GM12878 (cell line): ENCODE results near the gene UHRF2. TPM values are rescaled to one million over a fixed set of nuclear protein-coding genes. Genes with fewer than 3 reads are reported as not detected.

Source experiments
- ATAC-seq: fragments of 200-7000 bp; cut with Tn5 transposase; 3 replicates; pipeline ENCODE4 v1.9.1; 2020; ENCODE audit warnings: mild to moderate bottlenecking, moderate library complexity
- BruUV-seq: library from RNA; stranded (reverse); fragments of 400-500 nt; replicated peaks from 2 replicates; lab custom pipeline; 2021; lab: Mats Ljungman, UMichigan
- CTCF ChIA-PET: fragments of 300-600 bp; sonication (Branson Sonifier 250); formaldehyde crosslinking; extraction: SDS; loops from one replicate; lab custom pipeline; 2021; ENCODE audit warnings: inconsistent platforms; lab: Yijun Ruan, JAX
- POLR2A ChIA-PET: fragments of 350-600 bp; formaldehyde crosslinking; extraction: SDS; loops from one replicate; lab custom pipeline; 2021; ENCODE audit warnings: inconsistent platforms; lab: Charles Lee
- RAD21 ChIA-PET: fragments of 300-600 bp; sonication (Branson Sonifier 250); formaldehyde crosslinking; loops from one replicate; lab custom pipeline; 2023; ENCODE audit warnings: antibody characterized with exemption; ENCODE audit not compliant: unreplicated experiment; lab: Charles Lee
- SMC1A ChIA-PET: fragments of 300-600 bp; sonication (Branson Sonifier 250); formaldehyde crosslinking; loops from one replicate; lab custom pipeline; 2023; ENCODE audit not compliant: unreplicated experiment, uncharacterized antibody; lab: Charles Lee
- DNase-seq: peaks from one replicate; pipeline ENCODE4 v3.0.0-alpha.2; 2011; ENCODE audit warnings: low read depth, low spot score
- FAIRE-seq: peaks from 3 replicates; lab custom pipeline; 2011; peaks lifted over from hg19 to GRCh38; lab: Jason Lieb, UNC
- H2AFZ ChIP-seq: 2 replicates; pipeline ENCODE4 v1.6.0; 2011; ENCODE audit warnings: low read depth, low read length, control low read depth; ENCODE audit not compliant: control insufficient read depth
- H3K27ac ChIP-seq: 2 replicates; pipeline ENCODE4 v1.5.1; 2011; ENCODE audit warnings: control low read depth; ENCODE audit not compliant: control insufficient read depth, insufficient read depth
- H3K27me3 ChIP-seq, 2 experiments: replicated peaks in 1 of 2; 2 replicates each; pipeline versions ENCODE4 v1.6.0 to v1.6.1; 2011; ENCODE audit warnings: low read length in 1 of 2; ENCODE audit not compliant: control insufficient read depth in 2 of 2, insufficient read depth in 2 of 2
- H3K36me3 ChIP-seq, 2 experiments: 2 replicates each; pipeline ENCODE4 v1.5.1; 2011; ENCODE audit warnings: low read length in 1 of 2; ENCODE audit not compliant: control insufficient read depth in 2 of 2, insufficient read depth in 2 of 2
- H3K4me1 ChIP-seq: 2 replicates; pipeline ENCODE4 v1.6.1; 2011; ENCODE audit warnings: mild to moderate bottlenecking, low read length, moderate library complexity, mixed read lengths; ENCODE audit not compliant: control insufficient read depth, insufficient read depth
- H3K4me2 ChIP-seq: 2 replicates; pipeline ENCODE4 v1.6.0; 2011; ENCODE audit warnings: control low read depth; ENCODE audit not compliant: control insufficient read depth, insufficient read depth
- H3K4me3 ChIP-seq: fragments of 200-600 bp; sonication (generic); 2 replicates; pipeline ENCODE4 v1.5.1; 2016
- H3K79me2 ChIP-seq: 2 replicates; pipeline ENCODE4 v1.6.0; 2011; ENCODE audit warnings: low read length; ENCODE audit not compliant: control insufficient read depth, insufficient read depth
- H3K9ac ChIP-seq: 2 replicates; pipeline ENCODE4 v1.8.0; 2011; ENCODE audit warnings: low read length, control low read depth, mixed read lengths; ENCODE audit not compliant: control insufficient read depth, insufficient read depth
- H3K9me3 ChIP-seq: replicated peaks from 3 replicates; pipeline ENCODE4 v1.5.1; 2011; ENCODE audit warnings: mild to moderate bottlenecking, low read length; ENCODE audit not compliant: control insufficient read depth, insufficient read depth
- H4K20me1 ChIP-seq: 2 replicates; pipeline ENCODE4 v1.6.0; 2011; ENCODE audit not compliant: control insufficient read depth, insufficient read depth
- ATF7 ChIP-seq: fragments of 450-650 bp; IDR thresholded peaks from 2 replicates; pipeline ENCODE4 v1.6.1; 2016; ENCODE audit warnings: low read depth, mild to moderate bottlenecking
- MYC ChIP-seq: IDR thresholded peaks from 2 replicates; pipeline ENCODE4 v1.6.1; 2011; ENCODE audit warnings: mild to moderate bottlenecking, low read length, moderate library complexity, inconsistent platforms; ENCODE audit not compliant: insufficient read depth, insufficient replicate concordance, insufficient read length, severe bottlenecking
- RELA ChIP-seq: fragments of 450-650 bp; IDR thresholded peaks from 2 replicates; pipeline ENCODE4 v1.8.0; 2014; ENCODE audit warnings: borderline replicate concordance; ENCODE audit not compliant: partially characterized antibody
- SIX5 ChIP-seq: IDR thresholded peaks from 2 replicates; pipeline ENCODE4 v1.6.1; 2011; ENCODE audit warnings: mild to moderate bottlenecking, low read depth, low read length, moderate library complexity; ENCODE audit not compliant: severe bottlenecking
- SP1 ChIP-seq: IDR thresholded peaks from one replicate; pipeline ENCODE4 v1.6.1; 2011; ENCODE audit warnings: low read depth, low read length
- TCF12 ChIP-seq: IDR thresholded peaks from 2 replicates; pipeline ENCODE4 v1.6.1; 2011; ENCODE audit warnings: low read depth, mild to moderate bottlenecking, low read length
- YBX1 ChIP-seq: fragments of 450-650 bp; IDR thresholded peaks from 2 replicates; pipeline ENCODE4 v1.6.1; 2016; ENCODE audit warnings: antibody characterized with exemption
- ZNF217 ChIP-seq: fragments of 450-650 bp; IDR thresholded peaks from 2 replicates; pipeline ENCODE4 v1.6.1; 2017; ENCODE audit warnings: antibody characterized with exemption, mild to moderate bottlenecking
- WGBS: methylation state at CpG from one replicate; pipeline ENCODE4 v1.1.6; 2016; ENCODE audit warnings: low lambda C conversion rate; ENCODE audit not compliant: insufficient replicate concordance, insufficient coverage; ENCODE audit errors: missing lambda C conversion rate; 5-methylcytosine and 5-hydroxymethylcytosine counted together
- in situ Hi-C: fragments of 300-500 bp; cut with MboI; formaldehyde crosslinking; loops from 9 replicates; pipeline ENCODE4 v1.14.3; 2018; ENCODE audit warnings: mixed read lengths
- intact Hi-C: fragments of 100-400 bp; cut with micrococcal nuclease; formaldehyde crosslinking; loops from one replicate; pipeline ENCODE4 v1.14.2; 2022; ENCODE audit not compliant: unreplicated experiment
- polyA plus RNA-seq, 11 experiments: library from polyadenylated mRNA; depleted of rRNA in 4 of 11; unstranded in 6 of 11; stranded (reverse) in 5 of 11; fragments of >200 nt; fragmentation: Nextera tagmentation in 4 of 11; fragmentation: Illumina TruSeq in 1 of 11; extraction: Ambion mirVana in 4 of 11; extraction: Trizol in 1 of 11; gene quantifications; 1 replicate in 1 of 11; 2 replicates in 10 of 11; pipeline versions ENCODE4 v1.2.1 to v1.2.3, GENCODE V29; 2011 to 2016; ENCODE audit warnings: inconsistent platforms in 2 of 11, missing spikeins in 2 of 11, low read depth in 1 of 11
- total RNA-seq, 4 experiments: library from RNA; depleted of rRNA in 3 of 4; stranded (reverse); fragments of >200 nt in 3 of 4; fragmentation: Illumina TruSeq in 1 of 4; extraction: Trizol in 1 of 4; gene quantifications; 2 replicates each; pipeline versions ENCODE4 v1.2.1 to v1.2.3, GENCODE V29; 2013 to 2021

UHRF2 gene
- total and polyA plus RNA-seq, 10 of the 15 experiments (the other 5 are each of a cell fraction or from before 2014, with no cell fraction given) = 11.2 to 95.8 (median 43.1) TPM

DNA sequence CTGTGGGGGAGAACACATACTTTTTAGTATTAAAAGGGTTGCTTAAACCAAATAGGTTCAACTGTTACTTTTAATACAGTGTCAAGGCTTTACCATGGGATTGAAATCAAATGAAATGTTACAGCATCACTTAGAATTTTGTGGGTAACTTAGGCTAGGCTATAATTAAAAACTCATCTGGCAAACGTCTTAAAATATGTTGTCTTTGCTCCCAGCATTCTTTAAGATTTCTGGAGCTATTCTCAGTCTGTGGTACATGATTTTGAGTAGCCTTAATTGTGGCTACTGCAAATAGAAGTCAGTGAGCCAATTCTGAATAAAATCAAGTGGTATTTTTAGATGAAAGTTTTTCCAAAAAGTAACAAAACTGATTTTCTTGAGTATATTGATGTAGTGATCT lies 30.7 kb downstream of the UHRF2 start:
- H3K27me3 ChIP-seq = no peaks in the 10 kb centered on the region
- DNase-seq (no peak), ATAC-seq (no peak), FAIRE-seq (no peak)
- TF ChIP-seq RELA = no peak
- TF ChIP-seq YBX1 = no peak
- TF ChIP-seq SP1 = no peak
- no peak for TF ChIP-seq TCF12
- intact Hi-C loops = no loop called here
- peaks cover 86% of the 10 kb centered on the region for H3K79me2 ChIP-seq
- no peak overlapping the region for H3K4me3 ChIP-seq
- H2AFZ ChIP-seq = no peak overlapping the region
- 0 out of 2 replicates have a peak, but pooled peaks cover 5% of the 10 kb centered on the region for H4K20me1 ChIP-seq
- 0% methylated on average over 1 of the region's 1 CpG for WGBS
- H3K36me3 ChIP-seq = peaks cover 0 to 16% of the 10 kb centered on the region in 2 experiments
- no peak overlapping the region for H3K4me2 ChIP-seq
- SMC1A ChIA-PET = interaction anchor here (0.9 to 2.8 kb wide), 5 partner anchors 10 to 120 kb away, joined by 3 to 8 read pairs (median 3); no protein-coding TSS in a partner anchor
- H3K9ac ChIP-seq = no peak overlapping the region
- H3K27ac ChIP-seq = no peak overlapping the region
- H3K4me1 ChIP-seq = no peaks in the 10 kb centered on the region
- CTCF ChIA-PET = interaction anchor here (1.1 kb wide), 1 partner anchor 10 kb away, joined by 4 read pairs; no protein-coding TSS in a partner anchor
- RAD21 ChIA-PET = interaction anchor here (0.7 to 1.6 kb wide), 3 partner anchors 10 to 30 kb away, joined by 3 to 7 read pairs (median 4); no protein-coding TSS in a partner anchor
- no TSS peak for BruUV-seq
- POLR2A ChIA-PET = interaction anchor here (0.6 to 1.0 kb wide), 2 partner anchors 12 to 14 kb away, joined by 3 read pairs; no protein-coding TSS in a partner anchor
- in situ Hi-C loops = no loop called here
- H3K9me3 ChIP-seq = no peaks in the 10 kb centered on the region

- H2AFZ ChIP-seq = no peak overlapping the region
- CTCF ChIA-PET = no interaction called here
- FAIRE-seq (no peak), ATAC-seq (no peak), DNase-seq (no peak)
- BruUV-seq = no TSS peak
- peaks cover 86% of the 10 kb centered on the region for H3K79me2 ChIP-seq
- no peak overlapping the region for H3K4me2 ChIP-seq
- TF ChIP-seq ZNF217 (no peak), MYC (no peak), SIX5 (no peak), ATF7 (no peak)
- intact Hi-C loops (no loop called here), in situ Hi-C loops (no loop called here)
- POLR2A ChIA-PET = no interaction called here
- SMC1A ChIA-PET = interaction anchor here (1.2 to 2.8 kb wide), 4 partner anchors 10 to 27 kb away, joined by 3 to 8 read pairs (median 4); no protein-coding TSS in a partner anchor
- H3K27ac ChIP-seq = no peak overlapping the region
- H3K4me3 ChIP-seq = no peak overlapping the region
- no peak overlapping the region for H3K9ac ChIP-seq
- 0 out of 2 replicates have a peak, but pooled peaks cover 5% of the 10 kb centered on the region for H4K20me1 ChIP-seq
- peaks cover 0 to 18% of the 10 kb centered on the region in 2 experiments for H3K36me3 ChIP-seq
- RAD21 ChIA-PET = interaction anchor here (1.6 kb wide), 1 partner anchor 11 kb away, joined by 7 read pairs; no protein-coding TSS in a partner anchor
- H3K4me1 ChIP-seq = no peaks in the 10 kb centered on the region
- 53% methylated on average over 2 of the region's 2 CpGs for WGBS
- no peaks in the 10 kb centered on the region for H3K9me3 ChIP-seq
- H3K27me3 ChIP-seq = no peaks in the 10 kb centered on the region
Measured at GRCh38 chr9:6444128-6444527, 31.1 kb downstream of the UHRF2 start.
